Gastroesophageal sphincter (tissue), 3 donors: ENCODE results near the gene OR11A1.

Experiments
- EP300 ChIP-seq: sonication (generic); formaldehyde crosslinking; IDR thresholded peaks from one replicate; pipeline ENCODE4 v1.6.1; 2017; ENCODE audit warnings: antibody characterized with exemption, mild to moderate bottlenecking
- POLR2A ChIP-seq, 2 donors: fragments of 450-650 bp; IDR thresholded peaks; one replicate each; pipeline ENCODE4 v1.6.1; 2017; ENCODE audit warnings: antibody characterized with exemption in 2 of 2, mild to moderate bottlenecking in 2 of 2, moderate library complexity in 1 of 2
- TF ChIP-seq, protein P1 (sequence below), 4 experiments: fragments of 200-600 bp in 2 of 4; fragments of 450-650 bp in 2 of 4; sonication (generic) in 1 of 4; IDR thresholded peaks; one replicate each; pipeline ENCODE4 v1.5.1; 2017 to 2019; ENCODE audit warnings: antibody characterized with exemption in 4 of 4, mild to moderate bottlenecking in 2 of 4, moderate library complexity in 2 of 4

- TF ChIP-seq, protein P1, sequence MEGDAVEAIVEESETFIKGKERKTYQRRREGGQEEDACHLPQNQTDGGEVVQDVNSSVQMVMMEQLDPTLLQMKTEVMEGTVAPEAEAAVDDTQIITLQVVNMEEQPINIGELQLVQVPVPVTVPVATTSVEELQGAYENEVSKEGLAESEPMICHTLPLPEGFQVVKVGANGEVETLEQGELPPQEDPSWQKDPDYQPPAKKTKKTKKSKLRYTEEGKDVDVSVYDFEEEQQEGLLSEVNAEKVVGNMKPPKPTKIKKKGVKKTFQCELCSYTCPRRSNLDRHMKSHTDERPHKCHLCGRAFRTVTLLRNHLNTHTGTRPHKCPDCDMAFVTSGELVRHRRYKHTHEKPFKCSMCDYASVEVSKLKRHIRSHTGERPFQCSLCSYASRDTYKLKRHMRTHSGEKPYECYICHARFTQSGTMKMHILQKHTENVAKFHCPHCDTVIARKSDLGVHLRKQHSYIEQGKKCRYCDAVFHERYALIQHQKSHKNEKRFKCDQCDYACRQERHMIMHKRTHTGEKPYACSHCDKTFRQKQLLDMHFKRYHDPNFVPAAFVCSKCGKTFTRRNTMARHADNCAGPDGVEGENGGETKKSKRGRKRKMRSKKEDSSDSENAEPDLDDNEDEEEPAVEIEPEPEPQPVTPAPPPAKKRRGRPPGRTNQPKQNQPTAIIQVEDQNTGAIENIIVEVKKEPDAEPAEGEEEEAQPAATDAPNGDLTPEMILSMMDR (IDR thresholded peaks at IDR 0.05) = no peak
- TF ChIP-seq POLR2A (IDR thresholded peaks at IDR 0.05) (no peak), EP300 (no peak)
These were observed 26.9 kb upstream of the OR11A1 start for GRCh38 chr6:29483735-29484134.
